Nephron (organoid): ENCODE measurements around the gene UFSP1.
A peak's percentile ranks its signal among the peaks of the same experiment; 100 is the strongest.

ENCODE experiments used
- H3K27ac Mint-ChIP-seq, 3 experiments: 2 replicates each; pipeline ENCODE4 v1.8.0; 2020; ENCODE audit warnings: mixed read lengths in 3 of 3, mild to moderate bottlenecking in 2 of 3, moderate library complexity in 1 of 3
- H3K27me3 Mint-ChIP-seq: 2 replicates; pipeline ENCODE4 v1.8.0; 2021; ENCODE audit warnings: low read depth, mild to moderate bottlenecking, moderate library complexity, mixed read lengths
- H3K36me3 Mint-ChIP-seq: 2 replicates; pipeline ENCODE4 v1.8.0; 2020; ENCODE audit warnings: low read depth, mixed read lengths
- H3K4me1 Mint-ChIP-seq: 2 replicates; pipeline ENCODE4 v1.8.0; 2020; ENCODE audit warnings: mixed read lengths
- H3K4me3 Mint-ChIP-seq, 3 experiments: 2 replicates each; pipeline ENCODE4 v1.8.0; 2020; ENCODE audit warnings: mild to moderate bottlenecking in 3 of 3, mixed read lengths in 3 of 3, moderate library complexity in 2 of 3
- H3K9me3 Mint-ChIP-seq: 2 replicates; pipeline ENCODE4 v1.8.0; 2020; ENCODE audit warnings: mixed read lengths
- TF ChIP-seq, protein P1 (sequence below), 3 experiments: fragments of 200-600 bp; sonication (generic); IDR thresholded peaks; one replicate each; pipeline ENCODE4 v1.5.0; 2021; ENCODE audit warnings: antibody characterized with exemption in 3 of 3; ENCODE audit not compliant: unreplicated experiment in 3 of 3

UFSP1 gene

DNA sequence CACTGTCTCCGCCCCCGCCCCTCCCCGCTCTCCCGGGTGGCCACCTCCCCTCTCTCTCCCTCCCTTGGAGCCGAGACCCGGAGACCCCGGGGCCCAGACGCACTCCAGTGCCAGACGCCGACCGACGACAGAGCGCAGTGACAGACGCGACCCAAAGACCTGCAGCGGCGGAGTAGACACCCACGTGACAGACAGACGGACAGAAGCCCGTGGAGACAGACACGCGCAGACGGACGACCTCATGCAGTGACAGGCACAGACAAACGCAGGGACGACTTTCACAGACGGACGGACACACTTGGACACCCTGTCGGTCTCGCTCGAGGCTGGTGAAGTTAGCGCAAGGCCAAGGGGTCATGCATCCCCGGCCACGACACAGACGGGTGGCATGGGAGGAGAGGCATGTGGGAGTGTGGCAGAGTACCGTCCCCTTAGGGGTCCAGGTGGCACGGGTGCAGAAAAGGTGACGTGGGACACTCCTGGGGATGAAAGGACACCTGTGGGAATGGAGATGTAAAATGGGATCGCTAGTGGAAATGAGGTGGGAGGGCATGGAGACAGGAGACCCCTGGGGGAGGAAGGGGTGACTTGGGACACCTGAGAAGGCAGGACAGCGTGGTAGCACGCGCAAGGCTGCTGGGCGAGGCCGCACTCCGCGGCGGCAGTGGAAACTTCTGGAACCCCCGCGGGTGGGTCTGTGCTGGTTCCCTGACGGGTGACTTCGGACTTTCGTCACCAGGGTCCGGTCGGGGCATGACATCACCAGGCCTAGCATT, 6.6 kb upstream of the UFSP1 start:
- TF ChIP-seq, protein P1, sequence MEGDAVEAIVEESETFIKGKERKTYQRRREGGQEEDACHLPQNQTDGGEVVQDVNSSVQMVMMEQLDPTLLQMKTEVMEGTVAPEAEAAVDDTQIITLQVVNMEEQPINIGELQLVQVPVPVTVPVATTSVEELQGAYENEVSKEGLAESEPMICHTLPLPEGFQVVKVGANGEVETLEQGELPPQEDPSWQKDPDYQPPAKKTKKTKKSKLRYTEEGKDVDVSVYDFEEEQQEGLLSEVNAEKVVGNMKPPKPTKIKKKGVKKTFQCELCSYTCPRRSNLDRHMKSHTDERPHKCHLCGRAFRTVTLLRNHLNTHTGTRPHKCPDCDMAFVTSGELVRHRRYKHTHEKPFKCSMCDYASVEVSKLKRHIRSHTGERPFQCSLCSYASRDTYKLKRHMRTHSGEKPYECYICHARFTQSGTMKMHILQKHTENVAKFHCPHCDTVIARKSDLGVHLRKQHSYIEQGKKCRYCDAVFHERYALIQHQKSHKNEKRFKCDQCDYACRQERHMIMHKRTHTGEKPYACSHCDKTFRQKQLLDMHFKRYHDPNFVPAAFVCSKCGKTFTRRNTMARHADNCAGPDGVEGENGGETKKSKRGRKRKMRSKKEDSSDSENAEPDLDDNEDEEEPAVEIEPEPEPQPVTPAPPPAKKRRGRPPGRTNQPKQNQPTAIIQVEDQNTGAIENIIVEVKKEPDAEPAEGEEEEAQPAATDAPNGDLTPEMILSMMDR (IDR thresholded peaks at IDR 0.05; ENCODE audit: unreplicated experiment in 3 of 3): no peak
- Mint-ChIP-seq H3K4me3 (peak overlapping the region; percentile 84 to 93 (median 88)), H3K27ac (peak overlapping the region in 2 of 3 experiments; percentile 14 to 75), H3K9me3 (no peaks in the 10 kb centered on the region), H3K36me3 (no peaks in the 10 kb centered on the region), H3K27me3 (peaks cover 37% of the 10 kb centered on the region), H3K4me1 (peaks cover 22% of the 10 kb centered on the region)

DNA sequence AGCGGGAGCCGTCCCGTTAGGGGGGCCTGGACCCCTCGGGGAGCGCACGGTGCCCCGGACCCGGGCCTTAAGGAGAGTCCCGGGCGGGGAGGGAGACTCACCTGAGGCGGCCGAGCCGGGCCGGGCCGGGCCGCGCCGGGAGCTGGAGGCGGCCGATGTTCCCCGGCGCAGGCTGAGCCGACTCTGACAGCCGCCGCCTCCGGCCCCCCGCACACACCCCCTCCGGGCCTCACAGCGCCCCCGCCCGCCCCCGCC, 6.1 kb upstream of the UFSP1 start, which contains the start of gene ACHE:
Gene ACHE, minus strand, starts transcription at position 188 of the 255 bp plus-strand sequence. CDS start 1,656 bp downstream, outside the sequence.
- Mint-ChIP-seq H3K27me3 (peaks cover 37% of the 10 kb centered on the region), H3K36me3 (no peaks in the 10 kb centered on the region), H3K9me3 (no peaks in the 10 kb centered on the region), H3K27ac (peak within 1 kb of the TSS in 2 of 3 experiments; percentile 14 to 75), H3K4me1 (peaks cover 23% of the 10 kb centered on the region), H3K4me3 (peak within 1 kb of the TSS; percentile 84 to 93 (median 88))
- TF ChIP-seq, protein P1 (IDR thresholded peaks at IDR 0.05; ENCODE audit: unreplicated experiment in 3 of 3): no peak

DNA sequence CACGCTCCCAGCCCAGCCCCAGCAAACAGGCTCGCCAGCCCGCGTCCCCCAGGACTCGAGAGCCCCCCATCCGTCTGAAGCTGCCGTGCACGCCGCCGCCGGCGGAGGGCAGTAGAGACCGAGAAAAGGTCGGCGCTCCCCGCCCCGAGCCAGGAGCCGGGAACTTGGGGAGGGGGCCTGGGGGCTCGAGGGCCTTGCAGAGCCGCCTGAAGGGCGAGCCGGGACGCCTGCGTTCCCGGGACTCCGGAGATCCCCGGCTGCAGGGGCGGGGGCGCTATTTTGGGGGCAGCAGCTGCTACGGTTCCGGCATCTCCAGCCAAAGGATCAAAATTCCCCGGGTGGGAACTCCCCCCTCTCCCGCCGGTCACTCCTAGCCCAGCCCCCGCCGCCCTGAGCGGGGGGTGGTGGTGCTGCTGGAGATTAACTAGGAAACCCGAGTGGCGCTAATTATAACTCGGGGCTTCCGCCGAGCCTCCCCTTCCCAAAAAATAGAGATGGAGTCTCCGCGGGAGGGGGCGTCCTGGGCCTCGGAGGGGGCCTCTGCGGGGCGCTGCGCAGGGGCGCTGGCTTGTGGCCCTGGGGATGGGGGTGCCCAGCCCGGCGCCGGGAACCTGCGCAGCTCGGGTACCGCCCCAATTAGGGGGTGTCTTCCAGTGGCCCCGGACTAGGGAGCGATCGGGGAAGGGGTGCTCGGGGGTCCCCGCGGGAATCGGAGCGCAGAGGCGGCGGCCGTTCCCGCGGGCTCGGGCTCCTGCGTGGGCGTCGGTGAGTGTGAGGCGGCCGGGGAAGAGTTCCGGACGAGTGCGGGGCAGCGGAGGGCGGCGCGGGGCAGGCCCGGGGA, 5.6 kb upstream of the UFSP1 start:
- Mint-ChIP-seq H3K9me3 (no peaks in the 10 kb centered on the region), H3K27ac (no peak overlapping the region), H3K4me1 (peaks cover 28% of the 10 kb centered on the region), H3K27me3 (peaks cover 35% of the 10 kb centered on the region), H3K36me3 (no peaks in the 10 kb centered on the region), H3K4me3 (peak overlapping the region; percentile 72 to 75 (median 74))
- TF ChIP-seq, protein P1 (IDR thresholded peaks at IDR 0.05; ENCODE audit: unreplicated experiment in 3 of 3): peak; percentile 86 to 87 (median 86)

DNA sequence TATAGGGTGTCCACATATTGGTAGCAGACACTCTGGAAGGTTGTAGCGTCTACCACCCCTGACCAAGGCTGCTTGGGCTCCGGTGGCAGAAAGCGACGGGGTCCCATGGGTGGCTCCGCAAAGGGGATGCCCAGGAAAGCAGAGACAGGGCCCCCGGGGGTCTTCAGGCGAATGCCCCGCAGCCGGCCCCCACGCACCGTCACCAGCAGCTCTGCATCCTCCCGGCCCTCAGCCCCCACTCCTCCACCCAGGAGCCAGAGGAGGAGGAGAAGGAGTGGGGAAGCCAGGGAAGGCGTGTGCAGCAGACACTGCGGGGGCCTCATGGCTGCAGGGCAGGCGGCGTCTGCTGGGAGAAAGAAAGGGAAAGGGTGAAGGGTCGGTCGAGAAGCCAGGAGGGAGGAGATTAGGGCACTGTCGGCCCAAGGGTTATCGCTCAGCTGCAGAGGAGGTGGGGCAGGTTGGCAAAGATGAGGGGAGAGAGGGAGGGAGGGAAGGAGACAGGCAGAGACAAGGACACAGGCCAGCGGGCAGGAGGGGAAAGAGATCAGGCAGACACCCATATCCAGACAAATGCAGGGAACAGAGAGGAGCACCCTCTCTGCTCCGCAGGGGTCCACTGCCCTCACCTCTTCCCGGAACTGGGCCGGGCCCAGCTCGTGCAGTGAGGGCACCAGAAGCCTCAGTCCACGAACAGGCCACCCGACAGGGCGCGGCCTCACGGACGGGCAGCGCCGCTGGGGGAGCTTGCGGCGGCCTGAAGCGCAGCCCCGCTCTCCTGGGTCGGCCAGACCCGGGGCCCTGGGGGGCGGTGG, 4.6 kb upstream of the UFSP1 start:
- peak overlapping the region; percentile 84 to 89 (median 86) for H3K4me3 Mint-ChIP-seq
- H3K27me3 Mint-ChIP-seq: peaks cover 28% of the 10 kb centered on the region
- peak overlapping the region; percentile 45 to 82 (median 76) for H3K27ac Mint-ChIP-seq
- no peaks in the 10 kb centered on the region for H3K36me3 Mint-ChIP-seq
- peaks cover 29% of the 10 kb centered on the region for H3K4me1 Mint-ChIP-seq
- TF ChIP-seq, protein P1 (IDR thresholded peaks at IDR 0.05; ENCODE audit: unreplicated experiment in 3 of 3): no peak
- H3K9me3 Mint-ChIP-seq: no peaks in the 10 kb centered on the region

DNA sequence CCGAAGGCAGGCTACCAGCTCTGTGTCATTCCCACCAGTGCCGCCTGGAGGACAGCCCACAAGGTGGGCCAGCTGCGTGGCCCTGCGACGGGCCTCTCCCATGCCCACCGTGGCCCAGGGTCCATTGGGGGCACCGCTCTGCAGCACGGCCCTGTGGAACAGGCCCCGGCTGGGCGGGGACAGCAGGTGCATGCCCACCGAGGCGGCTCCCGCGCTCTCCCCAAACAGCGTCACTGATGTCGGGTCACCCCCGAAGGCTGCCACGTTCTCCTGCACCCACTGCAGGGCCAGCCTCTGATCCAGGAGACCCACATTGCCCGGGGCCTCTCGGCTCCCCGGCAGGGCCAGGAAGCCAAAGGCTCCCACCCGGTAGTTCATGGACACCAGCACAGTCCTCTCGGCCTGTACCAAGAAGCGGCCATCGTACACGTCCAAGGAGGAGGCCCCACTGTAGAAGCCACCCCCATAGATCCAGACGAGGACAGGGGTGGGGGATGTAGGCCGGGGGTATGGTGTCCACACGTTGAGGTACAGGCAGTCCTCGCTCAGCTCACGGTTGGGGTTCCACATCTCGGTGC, 3.9 kb upstream of the UFSP1 start:
- peak overlapping the region; percentile 84 to 93 (median 86) for H3K4me3 Mint-ChIP-seq
- peaks cover 3% of the 10 kb centered on the region for H3K36me3 Mint-ChIP-seq
- H3K27me3 Mint-ChIP-seq: peaks cover 22% of the 10 kb centered on the region
- no peaks in the 10 kb centered on the region for H3K9me3 Mint-ChIP-seq
- peaks cover 32% of the 10 kb centered on the region for H3K4me1 Mint-ChIP-seq
- TF ChIP-seq, protein P1 (IDR thresholded peaks at IDR 0.05; ENCODE audit: unreplicated experiment in 3 of 3): no peak
- H3K27ac Mint-ChIP-seq: peak overlapping the region in 1 of 3 experiments; percentile 45
